Endothelial cell of umbilical vein (primary cell): ENCODE data around the gene DMD. TPM values are rescaled to one million over a fixed set of nuclear protein-coding genes. Genes with fewer than 3 reads are reported as not detected.

ENCODE experiments used
- BruUV-seq: library from RNA; stranded (reverse); fragments of 400-500 nt; replicated peaks from 2 replicates; lab custom pipeline; 2021; lab: Mats Ljungman, UMichigan
- CTCF ChIA-PET: fragments of 300-600, 350-600 bp; sonication (Branson Sonifier 250); formaldehyde crosslinking; loops from one replicate; lab custom pipeline; 2021; ENCODE audit warnings: antibody characterized with exemption, inconsistent platforms; lab: Charles Lee
- POLR2A ChIA-PET: fragments of 300-600, 350-600 bp; sonication (Branson Sonifier 250); formaldehyde crosslinking; loops from one replicate; lab custom pipeline; 2021; ENCODE audit warnings: antibody characterized with exemption, inconsistent platforms; lab: Charles Lee
- DNase-seq: peaks from one replicate; pipeline ENCODE4 v3.0.0-alpha.2; 2011; ENCODE audit warnings: low read depth, low spot score
- FAIRE-seq: peaks from 2 replicates; lab custom pipeline; 2011; peaks lifted over from hg19 to GRCh38; lab: Jason Lieb, UNC
- H2AFZ ChIP-seq: 2 replicates; pipeline ENCODE4 v1.6.0; 2012; ENCODE audit warnings: low read depth, low read length, control low read depth, inconsistent platforms
- H3K27ac ChIP-seq: 2 replicates; pipeline ENCODE4 v1.5.1; 2011; ENCODE audit warnings: low read depth, mild to moderate bottlenecking, control low read depth, low read length, moderate library complexity; ENCODE audit not compliant: insufficient read depth
- H3K27me3 ChIP-seq, 2 experiments: 2 replicates each; pipeline versions ENCODE4 v1.6.0 to v1.6.1; 2011; ENCODE audit warnings: low read length in 2 of 2, mixed read lengths in 1 of 2; ENCODE audit not compliant: control insufficient read depth in 2 of 2, insufficient read depth in 2 of 2
- H3K36me3 ChIP-seq, 2 experiments: 2 replicates in 1 of 2; 3 replicates in 1 of 2; pipeline ENCODE4 v1.5.1; 2011; ENCODE audit warnings: low read length in 2 of 2, mild to moderate bottlenecking in 1 of 2, moderate library complexity in 1 of 2; ENCODE audit not compliant: control insufficient read depth in 2 of 2, insufficient read depth in 2 of 2; ENCODE audit errors: extremely low read depth in 1 of 2
- H3K4me1 ChIP-seq: 3 replicates; pipeline ENCODE4 v1.5.1; 2011; ENCODE audit warnings: mild to moderate bottlenecking, low read length; ENCODE audit not compliant: control insufficient read depth, insufficient read depth; ENCODE audit errors: extremely low read depth
- H3K4me2 ChIP-seq: 2 replicates; pipeline ENCODE4 v1.6.1; 2011; ENCODE audit warnings: low read length, control low read depth, mixed read lengths; ENCODE audit not compliant: insufficient read depth
- H3K4me3 ChIP-seq, 3 experiments: fragments of 200-600 bp in 1 of 3; sonication (generic), shearing (Covaris generic) in 1 of 3; replicated peaks in 1 of 3; 2 replicates each; pipeline ENCODE4 v1.5.1; 2011 to 2016; ENCODE audit warnings: control low read depth in 3 of 3, low read length in 3 of 3, mild to moderate bottlenecking in 2 of 3, inconsistent platforms in 1 of 3, low read depth in 1 of 3, moderate library complexity in 1 of 3; ENCODE audit not compliant: insufficient read depth in 1 of 3
- H3K79me2 ChIP-seq: 2 replicates; pipeline ENCODE4 v1.6.0; 2012; ENCODE audit warnings: low read length, inconsistent platforms; ENCODE audit not compliant: control insufficient read depth, insufficient read depth
- H3K9ac ChIP-seq: replicated peaks from 2 replicates; pipeline ENCODE3; 2011; ENCODE audit warnings: low read length, control low read depth; ENCODE audit not compliant: insufficient read depth; ENCODE audit errors: extremely low read depth
- H3K9me1 ChIP-seq: replicated peaks from 3 replicates; pipeline ENCODE4 v1.6.0; 2011; ENCODE audit warnings: mild to moderate bottlenecking, low read length; ENCODE audit not compliant: control insufficient read depth, insufficient read depth; ENCODE audit errors: extremely low read depth
- H3K9me3 ChIP-seq: replicated peaks from 2 replicates; pipeline ENCODE4 v1.5.1; 2012; ENCODE audit warnings: low read length, inconsistent platforms; ENCODE audit not compliant: control insufficient read depth, insufficient read depth
- H4K20me1 ChIP-seq: replicated peaks from 2 replicates; pipeline ENCODE3; 2011; ENCODE audit warnings: mild to moderate bottlenecking, low read length; ENCODE audit not compliant: control insufficient read depth, insufficient read depth; ENCODE audit errors: extremely low read depth
- CTCF ChIP-seq, 2 donors: IDR thresholded peaks; 1 replicate in 1 of 2; 2 replicates in 1 of 2; pipeline ENCODE4 v1.5.1; 2011; ENCODE audit warnings: low read length in 2 of 2, mild to moderate bottlenecking in 2 of 2, moderate library complexity in 2 of 2, control low read depth in 1 of 2, inconsistent platforms in 1 of 2, low read depth in 1 of 2; ENCODE audit not compliant: insufficient read depth in 1 of 2; ENCODE audit errors: extremely low read depth in 1 of 2
- EZH2 ChIP-seq: IDR thresholded peaks from 2 replicates; pipeline ENCODE4 v1.6.1; 2012; ENCODE audit warnings: borderline replicate concordance, low read depth, mild to moderate bottlenecking, moderate library complexity, low read length, inconsistent platforms; ENCODE audit not compliant: severe bottlenecking
- FOS ChIP-seq: IDR thresholded peaks from 2 replicates; pipeline ENCODE4 v1.6.1; 2011; ENCODE audit warnings: mild to moderate bottlenecking, low read length, moderate library complexity, borderline replicate concordance; ENCODE audit not compliant: insufficient read depth
- GATA2 ChIP-seq: IDR thresholded peaks from 2 replicates; pipeline ENCODE4 v1.7.0; 2011; ENCODE audit warnings: low read depth, mild to moderate bottlenecking, moderate library complexity, mixed read lengths, low read length; ENCODE audit not compliant: insufficient read length, insufficient read depth
- JUN ChIP-seq: IDR thresholded peaks from 2 replicates; pipeline ENCODE4 v1.6.1; 2011; ENCODE audit warnings: borderline replicate concordance, low read depth; ENCODE audit not compliant: insufficient read length, insufficient read depth
- MAX ChIP-seq: IDR thresholded peaks from 2 replicates; pipeline ENCODE4 v1.6.1; 2011; ENCODE audit not compliant: insufficient read depth, insufficient read length
- MYC ChIP-seq: IDR thresholded peaks from one replicate; pipeline ENCODE4 v1.6.1; 2011; ENCODE audit warnings: mild to moderate bottlenecking, low read depth, low read length
- POLR2A ChIP-seq: IDR thresholded peaks from 2 replicates; pipeline ENCODE4 v1.6.1; 2012; ENCODE audit warnings: low read depth, mild to moderate bottlenecking, control low read depth, low read length
- POLR2AphosphoS5 ChIP-seq: IDR thresholded peaks from 2 replicates; pipeline ENCODE4 v1.6.1; 2012; ENCODE audit warnings: low read depth, mild to moderate bottlenecking, control low read depth, low read length, moderate library complexity; ENCODE audit not compliant: insufficient read depth
- dilution Hi-C: fragments of 300-500 bp; cut with MboI; formaldehyde crosslinking; loops from one replicate; pipeline ENCODE4 v1.15.0; 2019; ENCODE audit warnings: low sequenced_read_pairs; ENCODE audit not compliant: extremely low pct_ligation_motif_present
- intact Hi-C: fragments of 100-400 bp; cut with micrococcal nuclease; formaldehyde crosslinking; loops from one replicate; pipeline ENCODE4 v1.10.0; 2022
- polyA plus RNA-seq, 4 experiments: library from polyadenylated mRNA; depleted of rRNA in 3 of 4; stranded (reverse) in 3 of 4; unstranded in 1 of 4; fragments of >200 nt; gene quantifications; 2 replicates each; pipeline versions ENCODE4 v1.2.1 to v1.2.3, GENCODE V29; 2011 to 2012; ENCODE audit warnings: missing spikeins in 1 of 4
- total RNA-seq: library from RNA; stranded (reverse); gene quantifications from 2 replicates; pipeline ENCODE4 v1.2.3, GENCODE V29; 2021

Gene DMD
- total and polyA plus RNA-seq, 2 donors (not counting 3 experiments of a cell fraction or from before 2014, with no cell fraction given): 7.3 to 9.0 TPM

GRCh38 chrX:32798990-32799389, 412.4 kb downstream of the DMD start:
- H4K20me1 ChIP-seq: no peaks in the 10 kb centered on the region
- no peak overlapping the region for H3K4me3 ChIP-seq
- dilution Hi-C loops (no loop called here), intact Hi-C loops (no loop called here)
- H2AFZ ChIP-seq: no peak overlapping the region
- H3K27ac ChIP-seq: no peak overlapping the region
- H3K27me3 ChIP-seq: no peaks in the 10 kb centered on the region
- no peaks in the 10 kb centered on the region for H3K9me1 ChIP-seq
- DNase-seq (no peak), FAIRE-seq (no peak)
- ChIA-PET POLR2A (no interaction called here), CTCF (no interaction called here)
- no peaks in the 10 kb centered on the region for H3K36me3 ChIP-seq
- H3K9me3 ChIP-seq: no peaks in the 10 kb centered on the region
- no peaks in the 10 kb centered on the region for H3K4me1 ChIP-seq
- H3K4me2 ChIP-seq: no peak overlapping the region
- H3K9ac ChIP-seq: no peak overlapping the region
- BruUV-seq: no TSS peak
- no peaks in the 10 kb centered on the region for H3K79me2 ChIP-seq
- TF ChIP-seq MYC (no peak), POLR2A (no peak)

- Histone ChIP-seq H2AFZ (no peak overlapping the region), H3K9ac (no peak overlapping the region), H3K27ac (no peak overlapping the region), H3K9me3 (no peaks in the 10 kb centered on the region), H3K79me2 (no peaks in the 10 kb centered on the region), H3K9me1 (no peaks in the 10 kb centered on the region), H3K36me3 (no peaks in the 10 kb centered on the region), H3K4me2 (no peak overlapping the region), H3K4me3 (no peak overlapping the region), H4K20me1 (no peaks in the 10 kb centered on the region), H3K27me3 (no peaks in the 10 kb centered on the region), H3K4me1 (no peaks in the 10 kb centered on the region)
- POLR2A ChIA-PET: no interaction called here
- intact Hi-C loops (no loop called here), dilution Hi-C loops (no loop called here)
- no TSS peak for BruUV-seq
- CTCF ChIA-PET: no interaction called here
- FAIRE-seq (no peak), DNase-seq (no peak)
- no peak for TF ChIP-seq MYC
- TF ChIP-seq MAX: no peak
- no peak for TF ChIP-seq POLR2A
- TF ChIP-seq JUN: no peak
- TF ChIP-seq POLR2AphosphoS5: no peak
- no peak for TF ChIP-seq FOS
- TF ChIP-seq EZH2: no peak
- no peak for TF ChIP-seq CTCF (IDR thresholded peaks at IDR 0.05; ENCODE audit: extremely low read depth in 1 of 2, insufficient read depth in 1 of 2, low read depth in 1 of 2, low read length in 2 of 2)
- no peak for TF ChIP-seq GATA2
These were observed 422.4 kb downstream of the DMD start for GRCh38 chrX:32788936-32789335.
